Psoas muscle (tissue), 8 donors: ENCODE measurements around the gene PPFIA1. TPM values are rescaled to one million over a fixed set of nuclear protein-coding genes. Genes with fewer than 3 reads are reported as not detected.

Experiments used
- ATAC-seq, 4 donors: fragments of 200-7000 bp; cut with Tn5 transposase; one replicate each; pipeline ENCODE4 v1.9.1; 2020; ENCODE audit warnings: moderate library complexity in 3 of 4, mild to moderate bottlenecking in 2 of 4
- DNase-seq, 2 donors: peaks; one replicate each; pipeline ENCODE4 v3.0.0-alpha.2; 2020
- H3K27ac ChIP-seq: fragments of 200-600 bp; one replicate; pipeline ENCODE4 v1.8.0; 2022
- H3K27me3 ChIP-seq, 3 donors: fragments of 200-600 bp in 1 of 3; one replicate each; pipeline versions ENCODE4 v1.6.1 to v1.8.0; 2013 to 2022; ENCODE audit warnings: low read length in 2 of 3, mild to moderate bottlenecking in 2 of 3, moderate library complexity in 1 of 3; ENCODE audit not compliant: insufficient read depth in 3 of 3
- H3K36me3 ChIP-seq, 2 donors: fragments of 200-600 bp in 1 of 2; one replicate each; pipeline versions ENCODE4 v1.6.1 to v1.8.0; 2013 to 2022; ENCODE audit warnings: low read depth in 1 of 2, mild to moderate bottlenecking in 1 of 2, moderate library complexity in 1 of 2; ENCODE audit not compliant: insufficient read depth in 1 of 2
- H3K4me1 ChIP-seq: fragments of 200-600 bp; one replicate; pipeline ENCODE4 v1.8.0; 2022
- H3K4me3 ChIP-seq: fragments of 200-600 bp; one replicate; pipeline ENCODE4 v1.8.0; 2022; ENCODE audit warnings: mild to moderate bottlenecking
- H3K9me3 ChIP-seq: fragments of 200-600 bp; one replicate; pipeline ENCODE4 v1.8.0; 2022
- CTCF ChIP-seq: fragments of 200-600 bp; IDR thresholded peaks from one replicate; pipeline ENCODE4 v1.8.0; 2022; ENCODE audit warnings: antibody characterized with exemption
- WGBS, 3 donors: extraction: QIAGEN DNeasy Blood & Tissue Kit; methylation state at CpG; one replicate each; pipeline versions ENCODE4 v1.1.6 to v1.1.7; 2013; 5-methylcytosine and 5-hydroxymethylcytosine counted together
- intact Hi-C, 2 donors: fragments of 100-400 bp; cut with DNase I; formaldehyde crosslinking; loops; one replicate each; pipeline versions ENCODE4 v1.11.0 to v1.14.2; 2022
- polyA plus RNA-seq, 3 donors: library from polyadenylated mRNA; stranded (reverse); fragments of 200-250 nt; gene quantifications; one replicate each; pipeline ENCODE4 v1.2.3, GENCODE V29; 2013
- total RNA-seq, 4 donors: library from RNA; stranded (reverse); fragmentation: NEBNext Ultra II Directional in 2 of 4; extraction: Animal tissue kit (Norgen Biotek cat#: 25700) in 2 of 4; gene quantifications; one replicate each; pipeline versions ENCODE4 v1.2.1 to v1.2.4, GENCODE V29; 2021 to 2023
- donor health status: healthy with polysubstance abuse.
- donor health status: DM: no; HTN: no; CAD: no; lungs with moderate emphysema.
- donor health status: Bipolar disorder and iron deficiency.
- donor health status: healthy.
- donor health status: DM: yes; HTN: yes; CAD: no.
- donor health status: DM: no; HTN: no; CAD: no.
- donor health status: DM: no; HTN: no; CAD: no.
- donor health status: DM: yes; HTN: yes; CAD: no.

The PPFIA1 gene
- total and polyA plus RNA-seq, 7 donors = 16.7 to 49.5 (median 34.3) TPM

- Histone ChIP-seq H3K27ac (no peak overlapping the region), H3K36me3 (peaks cover 2 to 6% of the 10 kb centered on the region in 2 donors), H3K4me1 (no peaks in the 10 kb centered on the region), H3K9me3 (no peaks in the 10 kb centered on the region), H3K27me3 (no peaks in the 10 kb centered on the region), H3K4me3 (no peak overlapping the region)
- intact Hi-C loops = no loop called here
- no peak for TF ChIP-seq CTCF
- ATAC-seq = no peak
- 83 to 93% (median 91%) methylated on average over 8 of the region's 8 CpGs for WGBS, 3 donors
- no peak for DNase-seq
Observed at GRCh38 chr11:70313945-70314344, 43.5 kb downstream of the PPFIA1 start.

DNA sequence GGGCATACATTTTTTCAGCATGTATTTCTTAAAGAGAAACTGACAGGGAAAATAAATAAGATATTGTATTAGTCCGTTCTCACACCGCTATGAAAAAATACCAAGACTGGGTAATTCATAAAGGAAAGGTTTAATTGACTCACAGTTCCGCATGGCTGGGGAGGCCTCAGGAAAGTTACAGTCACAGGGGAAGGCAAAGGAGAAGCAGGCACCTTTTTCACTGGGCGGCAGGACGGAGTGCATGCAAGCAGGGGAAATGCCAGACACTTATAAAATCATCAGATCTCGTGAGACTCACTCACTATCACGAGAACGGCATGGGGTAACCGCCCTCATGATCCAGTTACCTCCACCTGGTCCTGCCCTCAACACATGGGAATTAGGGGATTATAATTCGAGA, 44.2 kb downstream of the PPFIA1 start:
- DNase-seq (no peak), ATAC-seq (no peak)
- H3K4me3 ChIP-seq = no peak overlapping the region
- H3K27ac ChIP-seq = no peak overlapping the region
- no peak for TF ChIP-seq CTCF
- 81 to 82% (median 82%) methylated on average over 10 of the region's 10 CpGs for WGBS, 3 donors
- H3K9me3 ChIP-seq = no peaks in the 10 kb centered on the region
- peaks cover 2 to 9% of the 10 kb centered on the region in 2 donors for H3K36me3 ChIP-seq
- no peaks in the 10 kb centered on the region for H3K4me1 ChIP-seq
- intact Hi-C loops = no loop called here
- no peaks in the 10 kb centered on the region for H3K27me3 ChIP-seq

GRCh38 chr11:70315716-70316115, 45.2 kb downstream of the PPFIA1 start:
- Histone ChIP-seq H3K27ac (peak overlapping the region; percentile 23), H3K27me3 (no peaks in the 10 kb centered on the region), H3K9me3 (no peaks in the 10 kb centered on the region), H3K4me1 (no peaks in the 10 kb centered on the region), H3K4me3 (no peak overlapping the region), H3K36me3 (peaks cover 2 to 9% of the 10 kb centered on the region in 2 donors)
- 87 to 92% (median 89%) methylated on average over 4 of the region's 4 CpGs for WGBS, 3 donors
- intact Hi-C loops = no loop called here
- no peak for TF ChIP-seq CTCF
- ATAC-seq = peak in 1 of 4 donors; percentile 17
- DNase-seq = no peak

- no peaks in the 10 kb centered on the region for H3K4me1 ChIP-seq
- H3K4me3 ChIP-seq = no peak overlapping the region
- intact Hi-C loops = no loop called here
Observed at GRCh38 chr11:70317581-70318305, 47.3 kb downstream of the PPFIA1 start.

More at GRCh38 chr11:70317581-70318305, 47.3 kb downstream of the PPFIA1 start:
- ATAC-seq = no peak
- H3K27ac ChIP-seq = no peak overlapping the region
- no peaks in the 10 kb centered on the region for H3K9me3 ChIP-seq
- H3K27me3 ChIP-seq = no peaks in the 10 kb centered on the region
- 94 to 95% (median 95%) methylated on average over 14 of the region's 14 CpGs for WGBS, 3 donors
- TF ChIP-seq CTCF = no peak
- DNase-seq = no peak
- peaks cover 2 to 18% of the 10 kb centered on the region in 2 donors for H3K36me3 ChIP-seq
